ENCODE results near the gene WTAP.

WTAP gene

GRCh38 chr6:159713984-159714383, 13.3 kb upstream of the WTAP start:
- Histone ChIP-seq H3K4me3 (ENCODE audit: low read length) (no peak overlapping the region), H3K9ac (ENCODE audit: low read length) (no peak overlapping the region), H3K36me3 (replicated peaks; ENCODE audit: insufficient read depth, low read length) (no peaks in the 10 kb centered on the region), H3K9me2 (replicated peaks; ENCODE audit: insufficient read depth, low read length) (no peaks in the 10 kb centered on the region), H3K27ac (ENCODE audit: low read length) (no peak overlapping the region), H3K4me2 (ENCODE audit: low read depth, low read length) (no peak overlapping the region), H4K20me1 (ENCODE audit: insufficient read depth, low read length) (no peaks in the 10 kb centered on the region), H3K79me2 (ENCODE audit: low read length) (no peaks in the 10 kb centered on the region; the same call in 1 of the 2 replicates), H3K9me3 (replicated peaks; ENCODE audit: insufficient read depth, low read length) (no peaks in the 10 kb centered on the region), H3K4me1 (ENCODE audit: low read length) (no peaks in the 10 kb centered on the region), H2AFZ (ENCODE audit: low read length) (no peak overlapping the region), H3F3A (ENCODE audit: insufficient read depth, low read length) (no peaks in the 10 kb centered on the region), H3K27me3 (replicated peaks; ENCODE audit: insufficient read depth, low read length) (no peaks in the 10 kb centered on the region)
- TF ChIP-seq CTCF (IDR thresholded peaks at IDR 0.05; ENCODE audit: low read length) (no peak), EZH2 (optimal IDR thresholded peaks at IDR 0.05; ENCODE audit: low read depth, low read length) (no peak), EZH2phosphoT487 (IDR thresholded peaks at IDR 0.05; ENCODE audit: low read length) (no peak)
- no peak for DNase-seq

- no peaks in the 10 kb centered on the region for H3K4me1 ChIP-seq (ENCODE audit: low read length)
- no peak overlapping the region for H3K4me3 ChIP-seq (ENCODE audit: low read length)
- H4K20me1 ChIP-seq (ENCODE audit: insufficient read depth, low read length) = no peaks in the 10 kb centered on the region
- H3K9ac ChIP-seq (ENCODE audit: low read length) = no peak overlapping the region
- H3K27me3 ChIP-seq (replicated peaks; ENCODE audit: insufficient read depth, low read length) = no peaks in the 10 kb centered on the region
- no peaks in the 10 kb centered on the region for H3F3A ChIP-seq (ENCODE audit: insufficient read depth, low read length)
- no peak overlapping the region for H3K4me2 ChIP-seq (ENCODE audit: low read depth, low read length)
- H3K36me3 ChIP-seq (replicated peaks; ENCODE audit: insufficient read depth, low read length) = no peaks in the 10 kb centered on the region
- TF ChIP-seq CTCF (IDR thresholded peaks at IDR 0.05; ENCODE audit: low read length) (no peak), EZH2phosphoT487 (IDR thresholded peaks at IDR 0.05; ENCODE audit: low read length) (no peak), EZH2 (optimal IDR thresholded peaks at IDR 0.05; ENCODE audit: low read depth, low read length) (no peak)
- H3K79me2 ChIP-seq (ENCODE audit: low read length) = no peaks in the 10 kb centered on the region; the same call in 1 of the 2 replicates
- H3K27ac ChIP-seq (ENCODE audit: low read length) = no peak overlapping the region
- no peak overlapping the region for H2AFZ ChIP-seq (ENCODE audit: low read length)
- H3K9me2 ChIP-seq (replicated peaks; ENCODE audit: insufficient read depth, low read length) = no peaks in the 10 kb centered on the region
- no peaks in the 10 kb centered on the region for H3K9me3 ChIP-seq (replicated peaks; ENCODE audit: insufficient read depth, low read length)
- no peak for DNase-seq
Observed at GRCh38 chr6:159714404-159714803, 12.9 kb upstream of the WTAP start.

GRCh38 chr6:159715166-159715565, 12.1 kb upstream of the WTAP start:
- Histone ChIP-seq H3K9ac (ENCODE audit: low read length) (no peak overlapping the region), H3K36me3 (replicated peaks; ENCODE audit: insufficient read depth, low read length) (no peaks in the 10 kb centered on the region), H4K20me1 (ENCODE audit: insufficient read depth, low read length) (no peaks in the 10 kb centered on the region), H3K27ac (ENCODE audit: low read length) (no peak overlapping the region), H3K4me1 (ENCODE audit: low read length) (no peaks in the 10 kb centered on the region), H3K4me2 (ENCODE audit: low read depth, low read length) (no peak overlapping the region), H3K4me3 (ENCODE audit: low read length) (no peak overlapping the region), H3K27me3 (replicated peaks; ENCODE audit: insufficient read depth, low read length) (no peaks in the 10 kb centered on the region), H3F3A (ENCODE audit: insufficient read depth, low read length) (no peaks in the 10 kb centered on the region), H3K9me2 (replicated peaks; ENCODE audit: insufficient read depth, low read length) (no peaks in the 10 kb centered on the region), H3K9me3 (replicated peaks; ENCODE audit: insufficient read depth, low read length) (no peaks in the 10 kb centered on the region), H2AFZ (ENCODE audit: low read length) (no peak overlapping the region), H3K79me2 (ENCODE audit: low read length) (no peaks in the 10 kb centered on the region; the same call in 1 of the 2 replicates)
- TF ChIP-seq CTCF (IDR thresholded peaks at IDR 0.05; ENCODE audit: low read length) (no peak), EZH2 (optimal IDR thresholded peaks at IDR 0.05; ENCODE audit: low read depth, low read length) (no peak), EZH2phosphoT487 (IDR thresholded peaks at IDR 0.05; ENCODE audit: low read length) (no peak)
- DNase-seq = no peak
